HL-60 (cell line): ENCODE results near the gene LIPH.

Experiments used
- POLR2AphosphoS5 ChIP-seq: IDR thresholded peaks from 2 replicates; pipeline ENCODE4 v1.6.1; 2012; ENCODE audit warnings: low read depth
- SPI1 ChIP-seq: IDR thresholded peaks from 2 replicates; pipeline ENCODE4 v1.6.1; 2012; ENCODE audit warnings: low read depth, mild to moderate bottlenecking, borderline replicate concordance
- TF ChIP-seq, protein P1 (sequence below): IDR thresholded peaks from one replicate; pipeline ENCODE4 v1.5.1; 2011; ENCODE audit warnings: low read length, control low read depth, inconsistent platforms; ENCODE audit not compliant: insufficient read depth
- TF ChIP-seq, protein P2 (sequence below): IDR thresholded peaks from 2 replicates; pipeline ENCODE4 v1.6.1; 2012; ENCODE audit warnings: low read depth; ENCODE audit not compliant: insufficient replicate concordance

DNA sequence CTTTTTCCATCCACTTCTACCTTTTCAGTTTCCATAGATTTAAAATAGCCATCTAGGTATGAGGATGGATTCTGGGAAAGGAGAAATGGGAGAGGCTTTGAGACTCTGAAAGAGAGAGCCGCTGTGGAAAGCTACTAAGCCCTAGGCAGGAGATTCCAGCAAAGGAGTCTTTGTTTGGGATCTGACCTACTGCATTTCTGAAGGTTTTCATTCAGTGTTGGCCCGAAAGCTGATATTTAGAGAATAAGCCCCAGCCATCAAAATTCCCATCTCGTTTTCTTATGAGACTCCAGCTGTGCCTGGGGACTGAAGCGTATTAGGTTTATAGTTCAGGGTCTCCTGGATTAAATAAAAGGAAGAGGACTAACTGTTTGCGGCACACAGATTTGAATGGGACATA, 19.5 kb downstream of the LIPH start:
- TF ChIP-seq, protein P1, sequence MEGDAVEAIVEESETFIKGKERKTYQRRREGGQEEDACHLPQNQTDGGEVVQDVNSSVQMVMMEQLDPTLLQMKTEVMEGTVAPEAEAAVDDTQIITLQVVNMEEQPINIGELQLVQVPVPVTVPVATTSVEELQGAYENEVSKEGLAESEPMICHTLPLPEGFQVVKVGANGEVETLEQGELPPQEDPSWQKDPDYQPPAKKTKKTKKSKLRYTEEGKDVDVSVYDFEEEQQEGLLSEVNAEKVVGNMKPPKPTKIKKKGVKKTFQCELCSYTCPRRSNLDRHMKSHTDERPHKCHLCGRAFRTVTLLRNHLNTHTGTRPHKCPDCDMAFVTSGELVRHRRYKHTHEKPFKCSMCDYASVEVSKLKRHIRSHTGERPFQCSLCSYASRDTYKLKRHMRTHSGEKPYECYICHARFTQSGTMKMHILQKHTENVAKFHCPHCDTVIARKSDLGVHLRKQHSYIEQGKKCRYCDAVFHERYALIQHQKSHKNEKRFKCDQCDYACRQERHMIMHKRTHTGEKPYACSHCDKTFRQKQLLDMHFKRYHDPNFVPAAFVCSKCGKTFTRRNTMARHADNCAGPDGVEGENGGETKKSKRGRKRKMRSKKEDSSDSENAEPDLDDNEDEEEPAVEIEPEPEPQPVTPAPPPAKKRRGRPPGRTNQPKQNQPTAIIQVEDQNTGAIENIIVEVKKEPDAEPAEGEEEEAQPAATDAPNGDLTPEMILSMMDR = no peak
- TF ChIP-seq, protein P2, sequence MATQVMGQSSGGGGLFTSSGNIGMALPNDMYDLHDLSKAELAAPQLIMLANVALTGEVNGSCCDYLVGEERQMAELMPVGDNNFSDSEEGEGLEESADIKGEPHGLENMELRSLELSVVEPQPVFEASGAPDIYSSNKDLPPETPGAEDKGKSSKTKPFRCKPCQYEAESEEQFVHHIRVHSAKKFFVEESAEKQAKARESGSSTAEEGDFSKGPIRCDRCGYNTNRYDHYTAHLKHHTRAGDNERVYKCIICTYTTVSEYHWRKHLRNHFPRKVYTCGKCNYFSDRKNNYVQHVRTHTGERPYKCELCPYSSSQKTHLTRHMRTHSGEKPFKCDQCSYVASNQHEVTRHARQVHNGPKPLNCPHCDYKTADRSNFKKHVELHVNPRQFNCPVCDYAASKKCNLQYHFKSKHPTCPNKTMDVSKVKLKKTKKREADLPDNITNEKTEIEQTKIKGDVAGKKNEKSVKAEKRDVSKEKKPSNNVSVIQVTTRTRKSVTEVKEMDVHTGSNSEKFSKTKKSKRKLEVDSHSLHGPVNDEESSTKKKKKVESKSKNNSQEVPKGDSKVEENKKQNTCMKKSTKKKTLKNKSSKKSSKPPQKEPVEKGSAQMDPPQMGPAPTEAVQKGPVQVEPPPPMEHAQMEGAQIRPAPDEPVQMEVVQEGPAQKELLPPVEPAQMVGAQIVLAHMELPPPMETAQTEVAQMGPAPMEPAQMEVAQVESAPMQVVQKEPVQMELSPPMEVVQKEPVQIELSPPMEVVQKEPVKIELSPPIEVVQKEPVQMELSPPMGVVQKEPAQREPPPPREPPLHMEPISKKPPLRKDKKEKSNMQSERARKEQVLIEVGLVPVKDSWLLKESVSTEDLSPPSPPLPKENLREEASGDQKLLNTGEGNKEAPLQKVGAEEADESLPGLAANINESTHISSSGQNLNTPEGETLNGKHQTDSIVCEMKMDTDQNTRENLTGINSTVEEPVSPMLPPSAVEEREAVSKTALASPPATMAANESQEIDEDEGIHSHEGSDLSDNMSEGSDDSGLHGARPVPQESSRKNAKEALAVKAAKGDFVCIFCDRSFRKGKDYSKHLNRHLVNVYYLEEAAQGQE = no peak
- TF ChIP-seq POLR2AphosphoS5 (no peak), SPI1 (no peak)
